Measurements from ENCODE around the gene MCM3AP. TPM values are rescaled to one million over a fixed set of nuclear protein-coding genes. Genes with fewer than 3 reads are reported as not detected.

The MCM3AP gene
- total RNA-seq, 2 experiments from 2014 or later = 109 to 166 TPM

DNA sequence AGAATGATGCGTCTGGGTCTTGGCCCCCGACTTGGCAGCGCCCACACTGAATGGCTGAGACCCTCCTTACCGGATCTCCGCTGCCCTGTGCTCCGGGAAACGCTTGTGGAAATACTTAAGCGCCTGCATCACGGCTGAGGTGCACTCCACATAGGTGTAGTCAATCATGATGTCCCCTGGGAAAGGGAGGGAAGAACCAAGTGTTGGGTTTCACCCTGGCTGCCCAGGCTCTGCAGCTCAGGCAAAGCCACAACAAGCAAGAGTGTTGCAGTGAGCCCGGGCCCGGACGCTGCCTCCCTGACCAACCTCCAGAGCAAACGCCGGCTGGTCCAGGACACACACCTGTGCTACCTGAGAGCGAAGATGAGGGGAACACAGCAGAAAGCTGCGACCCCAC is 79.6 kb downstream of the MCM3AP start:
- ChIA-PET POLR2A (no interaction called here), CTCF (ENCODE audit: unreplicated experiment) (no interaction called here)
- H4K20me1 ChIP-seq (ENCODE audit: insufficient read depth, low read length) = no peaks in the 10 kb centered on the region
- no peak for TF ChIP-seq EZH2phosphoT487 (IDR thresholded peaks at IDR 0.05; ENCODE audit: borderline replicate concordance, low read depth, low read length)
- TF ChIP-seq, protein P1, sequence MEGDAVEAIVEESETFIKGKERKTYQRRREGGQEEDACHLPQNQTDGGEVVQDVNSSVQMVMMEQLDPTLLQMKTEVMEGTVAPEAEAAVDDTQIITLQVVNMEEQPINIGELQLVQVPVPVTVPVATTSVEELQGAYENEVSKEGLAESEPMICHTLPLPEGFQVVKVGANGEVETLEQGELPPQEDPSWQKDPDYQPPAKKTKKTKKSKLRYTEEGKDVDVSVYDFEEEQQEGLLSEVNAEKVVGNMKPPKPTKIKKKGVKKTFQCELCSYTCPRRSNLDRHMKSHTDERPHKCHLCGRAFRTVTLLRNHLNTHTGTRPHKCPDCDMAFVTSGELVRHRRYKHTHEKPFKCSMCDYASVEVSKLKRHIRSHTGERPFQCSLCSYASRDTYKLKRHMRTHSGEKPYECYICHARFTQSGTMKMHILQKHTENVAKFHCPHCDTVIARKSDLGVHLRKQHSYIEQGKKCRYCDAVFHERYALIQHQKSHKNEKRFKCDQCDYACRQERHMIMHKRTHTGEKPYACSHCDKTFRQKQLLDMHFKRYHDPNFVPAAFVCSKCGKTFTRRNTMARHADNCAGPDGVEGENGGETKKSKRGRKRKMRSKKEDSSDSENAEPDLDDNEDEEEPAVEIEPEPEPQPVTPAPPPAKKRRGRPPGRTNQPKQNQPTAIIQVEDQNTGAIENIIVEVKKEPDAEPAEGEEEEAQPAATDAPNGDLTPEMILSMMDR (conservative IDR thresholded peaks at IDR 0.05; ENCODE audit: low read length) = no peak
- peaks cover 3% of the 10 kb centered on the region for H3K4me1 ChIP-seq (ENCODE audit: insufficient read depth, low read length, poor library complexity, severe bottlenecking)
- H3K79me2 ChIP-seq (ENCODE audit: insufficient read depth, low read depth, low read length) = no peaks in the 10 kb centered on the region
- H3K4me2 ChIP-seq (ENCODE audit: low read length) = no peak overlapping the region
- no peaks in the 10 kb centered on the region for H3K9me2 ChIP-seq (ENCODE audit: insufficient read depth, low read length)
- H3K9me3 ChIP-seq (ENCODE audit: low read length) = no peaks in the 10 kb centered on the region
- H3K36me3 ChIP-seq (ENCODE audit: insufficient read depth, low read length) = peaks cover 35% of the 10 kb centered on the region; the same call in 1 of the 2 replicates
- no peak for DNase-seq (ENCODE audit: low spot score)
- intact Hi-C loops (cut with micrococcal nuclease; ENCODE audit: unreplicated experiment) = no loop called here
- BruUV-seq (replicated peaks) = no TSS peak
- H2AFZ ChIP-seq (ENCODE audit: low read length) = no peak overlapping the region
- no peak overlapping the region for H3K4me3 ChIP-seq (ENCODE audit: low read depth, low read length, poor library complexity, severe bottlenecking)
- H3K27ac ChIP-seq (ENCODE audit: low read depth, low read length, poor library complexity, severe bottlenecking) = no peak overlapping the region

GRCh38 chr21:46205166-46205565 is 80.2 kb downstream of the MCM3AP start:
- Histone ChIP-seq H3K4me1 (ENCODE audit: insufficient read depth, low read length, poor library complexity, severe bottlenecking) (peaks cover 3% of the 10 kb centered on the region), H4K20me1 (ENCODE audit: insufficient read depth, low read length) (no peaks in the 10 kb centered on the region), H3K4me3 (ENCODE audit: low read depth, low read length, poor library complexity, severe bottlenecking) (no peak overlapping the region), H3K9me2 (ENCODE audit: insufficient read depth, low read length) (no peaks in the 10 kb centered on the region), H3K79me2 (ENCODE audit: insufficient read depth, low read depth, low read length) (no peaks in the 10 kb centered on the region), H3K4me2 (ENCODE audit: low read length) (no peak overlapping the region), H2AFZ (ENCODE audit: low read length) (no peak overlapping the region), H3K9me3 (ENCODE audit: low read length) (no peaks in the 10 kb centered on the region), H3K36me3 (ENCODE audit: insufficient read depth, low read length) (peaks cover 37% of the 10 kb centered on the region; the same call in 1 of the 2 replicates), H3K27ac (ENCODE audit: low read depth, low read length, poor library complexity, severe bottlenecking) (no peak overlapping the region)
- BruUV-seq (replicated peaks) = no TSS peak
- ChIA-PET POLR2A (no interaction called here), CTCF (ENCODE audit: unreplicated experiment) (no interaction called here)
- no peak for TF ChIP-seq EZH2phosphoT487 (IDR thresholded peaks at IDR 0.05; ENCODE audit: borderline replicate concordance, low read depth, low read length)
- TF ChIP-seq, protein P1 (conservative IDR thresholded peaks at IDR 0.05; ENCODE audit: low read length) = no peak
- no peak for DNase-seq (ENCODE audit: low spot score)
- intact Hi-C loops (cut with micrococcal nuclease; ENCODE audit: unreplicated experiment) = no loop called here

DNA sequence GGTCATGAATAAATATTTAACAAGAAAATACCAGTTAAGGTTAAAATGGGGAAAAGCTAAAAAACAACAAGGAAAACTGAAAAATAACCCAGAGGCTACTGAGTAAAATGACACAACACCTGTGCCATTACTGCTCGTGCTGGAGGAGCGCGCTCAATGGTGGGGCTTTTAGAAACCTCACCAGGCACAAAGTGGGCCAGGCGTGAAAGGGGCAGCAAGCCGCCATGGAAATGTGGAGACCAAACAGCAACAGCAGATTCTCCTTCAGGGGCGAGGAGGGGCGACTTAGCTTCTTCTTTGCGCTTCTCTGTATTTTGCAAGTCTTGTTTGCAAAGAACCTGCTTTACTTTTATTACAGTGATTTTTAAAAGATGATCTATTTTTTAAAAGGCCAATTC is 82.2 kb downstream of the MCM3AP start:
- DNase-seq (ENCODE audit: low spot score) = no peak
- Histone ChIP-seq H3K9me3 (ENCODE audit: low read length) (no peaks in the 10 kb centered on the region), H4K20me1 (ENCODE audit: insufficient read depth, low read length) (no peaks in the 10 kb centered on the region), H3K4me3 (ENCODE audit: low read depth, low read length, poor library complexity, severe bottlenecking) (no peak overlapping the region), H2AFZ (ENCODE audit: low read length) (no peak overlapping the region), H3K9me2 (ENCODE audit: insufficient read depth, low read length) (no peaks in the 10 kb centered on the region), H3K79me2 (ENCODE audit: insufficient read depth, low read depth, low read length) (no peaks in the 10 kb centered on the region), H3K4me2 (ENCODE audit: low read length) (no peak overlapping the region), H3K36me3 (ENCODE audit: insufficient read depth, low read length) (peaks cover 52% of the 10 kb centered on the region), H3K27ac (ENCODE audit: low read depth, low read length, poor library complexity, severe bottlenecking) (no peak overlapping the region), H3K4me1 (ENCODE audit: insufficient read depth, low read length, poor library complexity, severe bottlenecking) (peaks cover 3% of the 10 kb centered on the region)
- intact Hi-C loops (cut with micrococcal nuclease; ENCODE audit: unreplicated experiment) = no loop called here
- TF ChIP-seq, protein P1 (conservative IDR thresholded peaks at IDR 0.05; ENCODE audit: low read length) = no peak
- TF ChIP-seq EZH2phosphoT487 (IDR thresholded peaks at IDR 0.05; ENCODE audit: borderline replicate concordance, low read depth, low read length) = no peak
- CTCF ChIA-PET (ENCODE audit: unreplicated experiment) = no interaction called here
- POLR2A ChIA-PET = interaction anchor here (0.6 kb wide), 2 partner anchors 16 to 939 kb away, joined by 3 to 4 read pairs; no protein-coding TSS in a partner anchor
- no TSS peak for BruUV-seq (replicated peaks)

Data from OCI-LY7 (cell line).